ENCODE measurements around the gene SLC6A7.

GRCh38 chr5:150204590-150204960 is 14.7 kb downstream of the SLC6A7 start:
- TF ChIP-seq CTCF (conservative IDR thresholded peaks at IDR 0.05; ENCODE audit: low read depth, low read length), result no peak
- no peak for TF ChIP-seq EZH2 (IDR thresholded peaks at IDR 0.05; ENCODE audit: borderline replicate concordance, low read depth, low read length, poor library complexity, severe bottlenecking)
